IMR-90 (cell line): ENCODE results near the gene C8B. TPM values are rescaled to one million over a fixed set of nuclear protein-coding genes. Genes with fewer than 3 reads are reported as not detected.

Source experiments
- ATAC-seq: fragments of 200-7000 bp; cut with Tn5 transposase; 2 replicates; pipeline ENCODE4 v1.9.1; 2020; ENCODE audit warnings: low read depth, mild to moderate bottlenecking, moderate library complexity
- BruUV-seq: library from RNA; stranded (reverse); fragments of 400-500 nt; replicated peaks from 2 replicates; lab custom pipeline; 2021; lab: Mats Ljungman, UMichigan
- CTCF ChIA-PET: fragments of 300-600 bp; formaldehyde crosslinking; extraction: SDS; loops from one replicate; lab custom pipeline; 2021; ENCODE audit warnings: antibody characterized with exemption; lab: Yijun Ruan, JAX
- POLR2A ChIA-PET: fragments of 300-600 bp; sonication (Branson Sonifier 250); formaldehyde crosslinking; loops from one replicate; lab custom pipeline; 2022; ENCODE audit warnings: antibody characterized with exemption; ENCODE audit not compliant: unreplicated experiment; lab: Charles Lee
- DNase-seq: peaks from one replicate; pipeline ENCODE4 v3.0.0; 2013
- H2AFZ ChIP-seq: replicated peaks from 2 replicates; pipeline ENCODE3; 2013; ENCODE audit warnings: low read length, mild to moderate bottlenecking; ENCODE audit not compliant: poor library complexity
- H2AK5ac ChIP-seq: 2 replicates; pipeline ENCODE4 v1.6.1; 2013; ENCODE audit warnings: low read depth, low read length, inconsistent platforms
- H2AK9ac ChIP-seq: replicated peaks from 2 replicates; pipeline ENCODE3; 2013; ENCODE audit warnings: mild to moderate bottlenecking, low read depth, low read length, moderate library complexity; ENCODE audit not compliant: poor library complexity
- H2BK120ac ChIP-seq: 2 replicates; pipeline ENCODE4 v1.6.1; 2013; ENCODE audit warnings: low read depth, low read length, inconsistent platforms
- H2BK15ac ChIP-seq: 3 replicates; pipeline ENCODE4 v1.6.1; 2013; ENCODE audit warnings: low read depth, low read length, inconsistent platforms
- H2BK20ac ChIP-seq: 2 replicates; pipeline ENCODE4 v1.6.1; 2013; ENCODE audit warnings: low read depth, mild to moderate bottlenecking, inconsistent platforms, low read length, moderate library complexity
- H2BK5ac ChIP-seq: 2 replicates; pipeline ENCODE4 v1.6.1; 2013; ENCODE audit warnings: mild to moderate bottlenecking, low read depth, low read length, inconsistent platforms; ENCODE audit not compliant: poor library complexity, severe bottlenecking
- H3K14ac ChIP-seq: replicated peaks from 2 replicates; pipeline ENCODE4 v1.6.1; 2013; ENCODE audit warnings: low read depth, low read length, inconsistent platforms
- H3K18ac ChIP-seq: 2 replicates; pipeline ENCODE4 v1.6.1; 2013; ENCODE audit warnings: low read depth, low read length, control low read depth
- H3K23ac ChIP-seq: 2 replicates; pipeline ENCODE4 v1.6.1; 2013; ENCODE audit warnings: low read depth, low read length, inconsistent platforms
- H3K27ac ChIP-seq: 2 replicates; pipeline ENCODE4 v1.5.1; 2013; ENCODE audit warnings: mild to moderate bottlenecking, control low read depth, low read length; ENCODE audit not compliant: insufficient read depth
- H3K27me3 ChIP-seq: 2 replicates; pipeline ENCODE4 v1.6.1; 2013; ENCODE audit warnings: low read length; ENCODE audit not compliant: control insufficient read depth, insufficient read depth
- H3K36me3 ChIP-seq: 2 replicates; pipeline ENCODE4 v1.6.1; 2013; ENCODE audit warnings: low read length, mixed read lengths; ENCODE audit not compliant: control insufficient read depth, insufficient read depth
- H3K4ac ChIP-seq: 2 replicates; pipeline ENCODE4 v1.6.1; 2013; ENCODE audit warnings: low read depth, low read length, inconsistent platforms
- H3K4me1 ChIP-seq: 2 replicates; pipeline ENCODE4 v1.6.1; 2013; ENCODE audit warnings: low read length, mixed read lengths; ENCODE audit not compliant: control insufficient read depth, insufficient read depth
- H3K4me2 ChIP-seq: 2 replicates; pipeline ENCODE4 v1.6.1; 2013; ENCODE audit warnings: low read depth, mild to moderate bottlenecking, control low read depth, low read length, moderate library complexity
- H3K4me3 ChIP-seq: 2 replicates; pipeline ENCODE4 v1.5.1; 2013; ENCODE audit warnings: low read depth, mild to moderate bottlenecking, control low read depth, low read length, moderate library complexity; ENCODE audit not compliant: insufficient read depth
- H3K56ac ChIP-seq: 2 replicates; pipeline ENCODE4 v1.6.1; 2013; ENCODE audit warnings: low read length, inconsistent platforms; ENCODE audit not compliant: insufficient read depth; ENCODE audit errors: extremely low read depth
- H3K79me1 ChIP-seq, 2 experiments: 2 replicates each; pipeline ENCODE4 v1.6.1; 2013; ENCODE audit warnings: low read length in 2 of 2, inconsistent platforms in 1 of 2, low read depth in 1 of 2
- H3K9ac ChIP-seq: 2 replicates; pipeline ENCODE4 v1.6.1; 2013; ENCODE audit warnings: low read depth, low read length, control low read depth
- H3K9me1 ChIP-seq: 2 replicates; pipeline ENCODE4 v1.6.1; 2013; ENCODE audit warnings: low read length, inconsistent platforms; ENCODE audit not compliant: insufficient read depth
- H3K9me3 ChIP-seq: 2 replicates; pipeline ENCODE4 v1.6.1; 2013; ENCODE audit warnings: low read length; ENCODE audit not compliant: control insufficient read depth, insufficient read depth
- H4K20me1 ChIP-seq: 2 replicates; pipeline ENCODE4 v1.6.1; 2013; ENCODE audit warnings: low read length, inconsistent platforms; ENCODE audit not compliant: insufficient read depth
- H4K5ac ChIP-seq: 2 replicates; pipeline ENCODE4 v1.6.1; 2013; ENCODE audit warnings: mild to moderate bottlenecking, low read depth, low read length, control low read depth
- H4K8ac ChIP-seq, 2 experiments: 2 replicates each; pipeline ENCODE4 v1.6.1; 2013; ENCODE audit warnings: low read depth in 2 of 2, low read length in 2 of 2, control low read depth in 1 of 2, inconsistent platforms in 1 of 2
- H4K91ac ChIP-seq: 2 replicates; pipeline ENCODE4 v1.6.1; 2013; ENCODE audit warnings: low read depth, low read length, inconsistent platforms; ENCODE audit not compliant: insufficient read depth
- CEBPB ChIP-seq: IDR thresholded peaks from 2 replicates; pipeline ENCODE4 v1.6.1; 2012; ENCODE audit warnings: low read depth, low read length, improper control_type of control experiment
- CHD1 ChIP-seq: IDR thresholded peaks from 2 replicates; pipeline ENCODE4 v1.6.1; 2012; ENCODE audit warnings: low read depth, low read length, improper control_type of control experiment
- CTCF ChIP-seq: conservative IDR thresholded peaks from 2 replicates; pipeline ENCODE4 v1.5.1; 2012; ENCODE audit warnings: mild to moderate bottlenecking, low read depth, low read length, improper control_type of control experiment
- RCOR1 ChIP-seq: IDR thresholded peaks from 2 replicates; pipeline ENCODE4 v1.6.1; 2012; ENCODE audit warnings: mild to moderate bottlenecking, low read length, improper control_type of control experiment; ENCODE audit not compliant: insufficient replicate concordance
- WGBS, 2 experiments: methylation state at CpG; one replicate each; pipeline versions ENCODE4 v1.1.5 to v1.1.7; 2013; ENCODE audit warnings: missing lambda C conversion rate in 2 of 2; ENCODE audit not compliant: insufficient read length in 1 of 2; ENCODE audit errors: extremely low coverage in 2 of 2; 5-methylcytosine and 5-hydroxymethylcytosine counted together
- dilution Hi-C: fragments of 300-500 bp; cut with HindIII; formaldehyde crosslinking; loops from one replicate; pipeline ENCODE4 v1.14.3; 2018; ENCODE audit warnings: low sequenced_read_pairs; ENCODE audit not compliant: unreplicated experiment
- in situ Hi-C: fragments of 300-500 bp; cut with MboI; formaldehyde crosslinking; loops from 3 replicates; pipeline ENCODE4 v1.14.3; 2019; ENCODE audit warnings: low sequenced_read_pairs, inconsistent platforms, mixed read lengths
- intact Hi-C: fragments of 100-400 bp; cut with micrococcal nuclease; formaldehyde crosslinking; loops from 2 replicates; pipeline ENCODE4 v1.10.0; 2022
- polyA plus RNA-seq, 3 experiments: library from polyadenylated mRNA; depleted of rRNA; stranded (reverse); fragments of >200 nt; gene quantifications; 2 replicates each; pipeline ENCODE4 v1.2.3, GENCODE V29; 2012; ENCODE audit warnings: low replicate concordance in 1 of 3
- total RNA-seq: library from RNA; depleted of rRNA; stranded (reverse); fragments of >200 nt; gene quantifications from 2 replicates; pipeline ENCODE4 v1.2.3, GENCODE V29; 2012

The C8B gene
- total and polyA plus RNA-seq, 2 of the 4 experiments (the other 2 are of a cell fraction) = not detected

- DNase-seq (no peak), ATAC-seq (no peak)
- Histone ChIP-seq H3K9ac (no peak overlapping the region), H4K91ac (no peak overlapping the region), H3K27me3 (no peaks in the 10 kb centered on the region), H4K20me1 (no peaks in the 10 kb centered on the region), H2BK20ac (no peak overlapping the region), H3K27ac (no peak overlapping the region), H3K4me3 (no peak overlapping the region), H3K4ac (no peak overlapping the region), H3K9me1 (no peaks in the 10 kb centered on the region), H2BK15ac (no peak overlapping the region), H3K23ac (no peak overlapping the region), H2AFZ (no peak overlapping the region), H3K56ac (no peak overlapping the region), H3K14ac (no peak overlapping the region), H3K9me3 (no peaks in the 10 kb centered on the region), H4K5ac (no peak overlapping the region), H3K4me1 (no peaks in the 10 kb centered on the region), H3K79me1 (no peaks in the 10 kb centered on the region), H3K4me2 (no peak overlapping the region), H2BK5ac (no peak overlapping the region), H4K8ac (no peak overlapping the region), H2BK120ac (no peak overlapping the region), H2AK5ac (no peak overlapping the region), H3K36me3 (no peaks in the 10 kb centered on the region), H3K18ac (no peak overlapping the region), H2AK9ac (no peak overlapping the region)
- TF ChIP-seq CHD1 (no peak), CEBPB (no peak), CTCF (no peak), RCOR1 (no peak)
- POLR2A ChIA-PET = no interaction called here
- no CpG with 5 or more reads among the region's 3 CpGs for WGBS, 2 experiments
- dilution Hi-C loops (no loop called here), in situ Hi-C loops (no loop called here), intact Hi-C loops (no loop called here)
- CTCF ChIA-PET = no interaction called here
- no TSS peak for BruUV-seq
Measured at GRCh38 chr1:56991576-56991975, 25.8 kb upstream of the C8B start.
